Adipocyte (in vitro differentiated cells): Measurements from ENCODE around the gene ZNF394.
A peak's percentile ranks its signal among the peaks of the same experiment; 100 is the strongest.
"Not testable (repeated sequence)": the region's sequence is repeated elsewhere in the genome, so short reads cannot be mapped to it uniquely, and the experiment has no call there.

Experiments used
- DNase-seq: peaks from one replicate; pipeline ENCODE4 v3.0.0-alpha.2; 2015; ENCODE audit warnings: low read depth
- H3K27me3 ChIP-seq: replicated peaks from 2 replicates; pipeline ENCODE4 v1.7.0; 2013; ENCODE audit warnings: mild to moderate bottlenecking, low read length, moderate library complexity; ENCODE audit not compliant: control insufficient read depth, insufficient read depth
- H3K36me3 ChIP-seq: 2 replicates; pipeline ENCODE4 v1.7.0; 2013; ENCODE audit warnings: low read length, mild to moderate bottlenecking, moderate library complexity; ENCODE audit not compliant: control insufficient read depth, insufficient read depth, severe bottlenecking
- H3K4me1 ChIP-seq: 2 replicates; pipeline ENCODE4 v1.7.0; 2013; ENCODE audit warnings: mild to moderate bottlenecking, low read length, moderate library complexity; ENCODE audit not compliant: control insufficient read depth, insufficient read depth
- H3K4me3 ChIP-seq: 2 replicates; pipeline ENCODE4 v1.7.0; 2013; ENCODE audit warnings: mild to moderate bottlenecking, low read length, moderate library complexity
- H3K9ac ChIP-seq: 2 replicates; pipeline ENCODE4 v1.7.0; 2013; ENCODE audit warnings: mild to moderate bottlenecking, low read length, moderate library complexity
- H3K9me3 ChIP-seq: 2 replicates; pipeline ENCODE4 v1.7.0; 2013; ENCODE audit warnings: mild to moderate bottlenecking, low read length, moderate library complexity; ENCODE audit not compliant: control insufficient read depth

The ZNF394 gene

DNA sequence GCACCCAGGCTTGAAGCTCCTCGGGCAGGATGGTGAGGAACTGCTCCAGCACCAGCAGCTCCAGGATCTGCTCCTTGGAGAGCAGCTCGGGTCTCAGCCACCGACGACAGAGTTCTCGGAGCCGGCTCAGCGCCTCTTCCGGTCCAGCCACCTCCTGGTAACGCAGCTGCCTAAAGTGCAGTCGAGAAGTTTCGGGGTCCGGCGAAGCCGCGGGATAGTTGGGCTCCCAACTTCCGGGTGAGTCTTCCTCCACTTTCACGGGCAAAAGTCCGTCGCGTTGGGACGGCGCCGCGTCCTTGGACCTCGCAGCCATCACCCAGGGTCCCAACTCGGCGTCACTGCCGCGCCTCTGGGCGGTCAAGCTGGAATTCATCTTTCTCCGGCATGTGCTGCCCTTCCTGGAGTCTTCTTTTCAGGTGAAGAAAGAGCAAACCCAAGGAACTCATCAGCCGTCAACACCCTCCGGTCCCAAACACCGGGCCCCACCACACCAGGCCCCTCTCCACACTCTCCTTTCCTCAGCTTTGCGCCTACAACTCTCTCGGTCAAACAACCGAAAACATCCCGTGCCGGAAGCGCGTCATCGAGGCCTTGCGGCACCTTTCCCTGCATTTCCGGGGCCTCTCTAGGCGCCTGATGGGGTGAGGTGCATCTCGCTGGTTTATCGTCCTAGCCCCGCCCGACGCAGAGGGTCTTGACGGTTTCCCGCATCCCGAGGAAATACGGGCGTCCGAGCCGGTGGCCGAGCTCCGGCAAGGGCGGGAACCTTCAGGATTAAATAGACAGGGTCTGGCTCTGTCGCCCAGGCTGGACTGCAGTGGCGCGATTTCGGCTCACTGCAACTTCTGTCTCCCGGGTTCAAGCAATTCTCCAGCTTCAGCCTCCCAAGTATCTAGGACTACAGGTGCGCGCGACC lies at the start of gene ZNF394:
Gene ZNF394, minus strand, starts transcription at position 561 of the 916 bp plus-strand sequence. Its CDS starts 188 bp downstream, at position 373.
- Histone ChIP-seq H3K4me3 (peak within 1 kb of the TSS; percentile 100), H3K36me3 (peaks cover 6% of the 10 kb centered on the region), H3K9ac (peak within 1 kb of the TSS; percentile 97), H3K27me3 (no peaks in the 10 kb centered on the region), H3K4me1 (peaks cover 21% of the 10 kb centered on the region), H3K9me3 (no peaks in the 10 kb centered on the region)
- peak; percentile 98 for DNase-seq

DNA sequence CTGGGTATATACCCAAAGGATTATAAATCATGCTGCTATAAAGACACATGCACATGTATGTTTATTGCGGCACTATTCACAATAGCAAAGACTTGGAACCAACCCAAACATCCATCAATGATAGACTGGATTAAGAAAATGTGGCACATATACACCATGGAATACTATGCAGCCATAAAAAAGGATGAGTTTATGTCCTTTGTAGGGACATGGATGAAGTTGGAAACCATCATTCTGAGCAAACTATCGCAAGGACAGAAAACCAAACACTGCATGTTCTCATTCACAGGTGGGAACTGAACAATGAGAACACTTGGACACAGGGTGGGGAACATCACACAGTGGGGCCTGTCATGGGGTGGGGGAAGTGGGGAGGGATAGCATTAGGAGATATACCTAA lies 49.5 kb upstream of the ZNF394 start:
- H3K4me1 ChIP-seq, DNase-seq, H3K27me3 ChIP-seq, H3K9me3 ChIP-seq, H3K9ac ChIP-seq, H3K4me3 ChIP-seq: not testable (repeated sequence)
- peaks cover 17% of the 10 kb centered on the region for H3K36me3 ChIP-seq

DNA sequence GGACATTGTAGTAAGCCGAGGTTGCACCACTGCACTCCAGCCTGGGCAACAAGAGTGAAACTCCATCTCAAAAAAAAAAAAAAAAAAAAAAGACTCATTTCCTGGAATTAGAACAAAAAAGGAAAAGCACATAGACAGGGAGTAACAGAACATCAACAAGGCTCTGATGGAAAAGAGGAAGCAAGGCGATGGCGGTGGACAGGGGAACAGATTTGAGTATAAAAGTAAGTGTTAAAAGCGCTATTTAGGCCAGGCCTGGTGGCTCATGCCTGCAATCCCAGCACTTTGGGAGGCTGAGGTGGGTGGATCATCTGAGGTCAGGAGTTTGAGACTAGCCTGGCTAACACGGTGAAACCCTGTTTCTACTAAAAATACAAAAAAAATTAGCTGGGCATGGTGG lies 45.2 kb upstream of the ZNF394 start:
- Histone ChIP-seq H3K36me3 (peaks cover 17% of the 10 kb centered on the region), H3K9me3 (peaks cover 28% of the 10 kb centered on the region)
- H3K9ac ChIP-seq, H3K4me1 ChIP-seq, DNase-seq, H3K27me3 ChIP-seq, H3K4me3 ChIP-seq: not testable (repeated sequence)

DNA sequence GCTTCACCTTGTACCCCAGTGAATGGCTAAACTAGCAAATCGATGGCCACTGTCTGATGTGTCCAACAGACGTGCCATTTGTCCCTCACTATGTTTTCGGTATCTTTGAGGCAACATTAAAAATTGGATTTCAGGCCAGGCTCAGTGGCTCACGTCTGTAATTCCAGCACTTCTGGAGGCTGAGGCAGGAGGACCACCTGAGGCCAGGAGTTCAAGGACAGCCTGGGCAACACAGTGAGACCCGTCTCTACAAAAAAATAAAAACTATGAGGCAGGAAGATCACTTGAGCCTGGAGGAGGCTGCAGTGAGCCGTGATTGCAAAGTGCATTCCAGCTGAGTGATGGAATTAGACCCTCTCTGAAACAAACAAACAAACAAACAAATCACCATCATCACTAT lies 43.8 kb upstream of the ZNF394 start:
- Histone ChIP-seq H3K36me3 (peaks cover 17% of the 10 kb centered on the region), H3K4me1 (no peaks in the 10 kb centered on the region), H3K4me3 (no peak overlapping the region), H3K27me3 (no peaks in the 10 kb centered on the region), H3K9me3 (peaks cover 38% of the 10 kb centered on the region), H3K9ac (no peak overlapping the region)
- no peak for DNase-seq

DNA sequence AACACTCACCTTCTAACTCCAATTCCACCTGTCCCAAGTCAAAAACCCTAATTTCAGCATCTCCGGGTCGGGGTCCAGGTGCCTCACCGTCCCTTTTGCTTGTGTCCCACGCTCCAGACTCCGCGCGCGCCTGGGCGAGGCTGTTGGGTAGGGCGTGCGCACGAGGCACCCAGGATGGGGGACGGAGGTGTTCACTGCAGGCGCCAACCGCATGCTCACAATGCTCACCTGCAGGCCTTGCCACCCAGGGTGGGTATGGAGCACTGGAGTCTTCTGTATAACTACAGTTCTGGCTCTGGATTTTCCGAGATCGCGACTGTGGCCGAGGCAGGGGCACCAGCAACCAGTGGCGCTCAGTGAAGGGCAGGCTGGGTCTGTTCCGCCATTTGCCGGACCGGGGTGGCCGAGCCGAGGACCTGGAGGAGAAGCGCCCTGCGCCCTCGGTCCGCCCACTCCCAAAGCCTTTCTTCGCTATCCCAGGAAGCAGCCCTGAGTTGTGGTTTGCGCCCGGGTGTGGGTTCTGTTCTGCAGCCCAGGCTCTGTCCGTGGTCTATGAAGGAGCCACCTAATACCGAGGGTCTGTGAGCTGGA lies 43.1 kb upstream of the ZNF394 start:
- DNase-seq, result no peak
- Histone ChIP-seq H3K9ac (no peak overlapping the region), H3K4me1 (no peaks in the 10 kb centered on the region), H3K36me3 (peaks cover 12% of the 10 kb centered on the region), H3K4me3 (no peak overlapping the region), H3K27me3 (no peaks in the 10 kb centered on the region), H3K9me3 (peaks cover 42% of the 10 kb centered on the region)

DNA sequence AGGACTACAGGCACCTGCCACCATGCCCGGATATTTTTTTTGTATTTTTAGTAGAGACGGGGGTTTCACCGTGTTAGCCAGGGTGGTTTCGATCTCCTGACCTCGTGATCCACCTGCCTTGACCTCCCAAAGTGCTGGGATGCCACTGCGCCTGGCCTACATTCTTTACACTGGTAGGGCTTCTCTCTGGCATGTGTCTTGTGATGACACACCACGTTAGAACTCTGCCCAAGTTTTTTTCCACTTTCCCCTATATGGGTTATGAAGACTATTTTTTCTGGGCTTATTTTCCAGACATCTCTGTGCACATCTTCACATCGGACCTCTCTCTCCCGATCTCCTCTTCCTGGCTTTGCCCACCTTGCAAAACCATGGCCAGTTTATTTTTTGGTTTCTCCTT lies 41.1 kb upstream of the ZNF394 start:
- no peaks in the 10 kb centered on the region for H3K27me3 ChIP-seq
- H3K9me3 ChIP-seq, result peaks cover 38% of the 10 kb centered on the region
- no peak for DNase-seq
- no peaks in the 10 kb centered on the region for H3K4me1 ChIP-seq
- H3K4me3 ChIP-seq, result peak overlapping the region; percentile 17
- no peak overlapping the region for H3K9ac ChIP-seq
- H3K36me3 ChIP-seq, result no peaks in the 10 kb centered on the region

DNA sequence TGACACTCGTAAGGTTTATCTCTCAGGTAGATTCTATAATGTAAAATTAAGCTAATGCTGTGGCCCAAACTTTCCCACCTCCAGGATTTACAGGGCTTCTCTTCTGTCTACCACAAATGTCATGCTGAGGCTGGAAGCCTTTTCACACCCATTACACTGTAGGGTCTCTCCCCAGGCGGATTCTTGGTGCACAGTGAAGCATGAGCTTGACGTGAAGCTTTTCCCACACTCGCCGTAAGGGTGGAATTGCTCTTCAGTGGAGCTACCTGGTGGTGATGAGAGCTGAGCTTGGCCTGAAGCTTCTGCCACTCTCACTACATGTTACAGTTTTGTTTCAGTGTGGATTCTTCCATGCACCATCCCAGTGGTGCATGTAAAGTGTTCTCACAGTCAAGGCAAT lies 40.5 kb upstream of the ZNF394 start:
- no peaks in the 10 kb centered on the region for H3K27me3 ChIP-seq
- no peaks in the 10 kb centered on the region for H3K36me3 ChIP-seq
- peak overlapping the region; percentile 0 for H3K4me3 ChIP-seq
- DNase-seq, result no peak
- no peak overlapping the region for H3K9ac ChIP-seq
- no peaks in the 10 kb centered on the region for H3K4me1 ChIP-seq
- H3K9me3 ChIP-seq, result peaks cover 41% of the 10 kb centered on the region

DNA sequence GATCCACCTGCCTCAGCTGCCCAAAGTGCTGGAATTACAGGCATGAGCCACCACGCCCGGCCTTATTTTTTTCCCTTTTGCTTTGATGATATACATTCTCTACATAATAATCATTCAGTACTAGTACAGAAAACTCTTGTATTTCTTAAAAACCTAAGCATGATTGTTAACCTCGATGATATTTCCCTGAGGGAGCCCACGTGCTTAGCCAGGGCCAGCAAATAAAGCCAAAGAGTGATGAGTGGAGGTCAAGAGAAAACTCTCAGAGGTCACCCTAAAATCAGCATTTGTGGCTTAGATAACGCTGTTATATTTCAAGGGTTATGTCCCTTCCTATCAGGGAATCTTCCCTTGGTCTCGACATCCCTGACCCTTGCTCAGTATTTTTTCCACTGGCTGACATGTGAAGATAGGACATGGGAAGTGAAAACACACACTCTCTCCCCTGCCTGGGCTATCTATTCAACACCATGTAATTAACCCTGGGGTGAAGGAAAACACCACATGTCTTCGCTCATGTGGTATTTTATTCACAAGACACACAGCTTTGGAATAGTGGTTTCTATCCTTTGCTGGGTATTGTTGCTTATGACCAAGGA lies 39.2 kb upstream of the ZNF394 start:
- no peaks in the 10 kb centered on the region for H3K4me1 ChIP-seq
- no peak overlapping the region for H3K4me3 ChIP-seq
- H3K9me3 ChIP-seq, result peaks cover 50% of the 10 kb centered on the region
- H3K36me3 ChIP-seq, result no peaks in the 10 kb centered on the region
- no peaks in the 10 kb centered on the region for H3K27me3 ChIP-seq
- H3K9ac ChIP-seq, result no peak overlapping the region
- no peak for DNase-seq

DNA sequence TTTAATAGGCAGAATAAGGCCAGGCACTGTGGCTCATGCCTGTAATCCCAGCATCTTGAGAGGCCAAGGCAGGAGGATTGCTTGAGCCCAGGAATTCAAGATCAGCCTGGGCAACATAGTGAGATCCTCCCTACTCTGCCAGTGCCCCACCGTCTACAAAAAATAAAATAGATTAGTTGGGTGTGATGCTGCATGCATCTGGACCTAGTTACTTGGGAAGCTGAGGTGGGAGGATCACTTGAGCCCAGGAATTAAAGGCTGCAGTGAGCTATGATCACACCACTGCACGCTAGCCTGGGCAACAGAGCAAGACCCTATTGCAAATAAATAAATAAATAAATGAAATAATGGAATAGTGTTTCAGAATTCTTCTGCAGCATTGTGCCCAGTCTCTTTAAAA lies 35.6 kb upstream of the ZNF394 start:
- Histone ChIP-seq H3K4me1 (no peaks in the 10 kb centered on the region), H3K4me3 (no peak overlapping the region), H3K36me3 (peaks cover 34% of the 10 kb centered on the region), H3K27me3 (no peaks in the 10 kb centered on the region), H3K9ac (no peak overlapping the region), H3K9me3 (peaks cover 70% of the 10 kb centered on the region)
- DNase-seq, result no peak

DNA sequence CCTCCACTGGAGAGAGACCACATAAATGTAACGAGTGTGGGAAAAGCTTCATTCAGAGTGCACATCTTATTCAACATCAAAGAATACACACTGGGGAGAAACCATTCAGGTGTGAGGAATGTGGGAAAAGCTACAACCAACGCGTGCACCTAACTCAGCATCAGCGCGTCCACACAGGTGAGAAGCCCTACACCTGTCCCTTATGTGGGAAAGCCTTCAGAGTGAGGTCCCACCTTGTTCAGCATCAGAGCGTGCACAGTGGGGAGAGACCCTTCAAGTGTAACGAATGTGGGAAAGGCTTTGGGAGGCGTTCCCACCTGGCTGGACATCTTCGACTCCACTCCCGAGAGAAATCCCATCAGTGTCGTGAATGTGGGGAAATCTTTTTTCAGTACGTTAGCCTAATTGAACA lies 31.3 kb upstream of the ZNF394 start:
- Histone ChIP-seq H3K4me3 (peak overlapping the region; percentile 67), H3K36me3 (peaks cover 72% of the 10 kb centered on the region), H3K9me3 (peaks cover 71% of the 10 kb centered on the region)

DNA sequence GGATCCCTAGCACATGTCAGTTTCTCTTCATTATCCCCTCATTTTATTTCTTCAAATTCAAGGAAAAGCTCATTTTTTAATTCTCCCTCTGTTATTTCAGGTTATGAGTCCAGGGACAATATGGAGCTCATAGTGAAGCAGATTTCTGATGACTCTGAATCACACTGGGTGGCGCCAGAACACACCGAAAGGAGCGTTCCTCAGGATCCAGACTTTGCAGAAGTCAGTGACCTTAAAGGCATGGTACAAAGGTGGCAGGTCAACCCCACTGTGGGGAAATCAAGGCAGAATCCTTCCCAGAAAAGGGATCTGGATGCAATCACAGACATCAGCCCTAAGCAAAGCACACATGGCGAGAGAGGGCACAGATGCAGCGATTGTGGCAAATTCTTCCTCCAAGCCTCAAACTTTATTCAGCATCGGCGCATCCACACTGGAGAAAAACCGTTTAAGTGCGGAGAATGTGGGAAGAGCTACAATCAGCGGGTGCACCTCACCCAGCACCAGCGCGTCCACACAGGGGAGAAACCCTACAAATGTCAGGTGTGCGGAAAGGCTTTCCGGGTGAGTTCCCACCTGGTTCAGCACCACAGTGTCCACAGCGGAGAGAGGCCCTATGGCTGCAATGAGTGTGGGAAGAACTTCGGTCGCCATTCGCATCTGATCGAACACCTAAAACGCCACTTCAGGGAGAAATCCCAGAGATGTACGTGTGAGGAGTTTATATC lies 25.8 kb upstream of the ZNF394 start:
- DNase-seq, result no peak
- Histone ChIP-seq H3K9me3 (peaks cover 24% of the 10 kb centered on the region), H3K27me3 (no peaks in the 10 kb centered on the region), H3K9ac (no peak overlapping the region), H3K36me3 (peaks cover 73% of the 10 kb centered on the region), H3K4me1 (no peaks in the 10 kb centered on the region), H3K4me3 (no peak overlapping the region)

More for the DNA sequence above, 31.3 kb upstream of the ZNF394 start:
- Histone ChIP-seq H3K4me1 (no peaks in the 10 kb centered on the region), H3K27me3 (no peaks in the 10 kb centered on the region), H3K9ac (no peak overlapping the region)
- DNase-seq, result no peak
